Natural killer cell (primary cell): ENCODE data around the gene PHF21A. TPM values are rescaled to one million over a fixed set of nuclear protein-coding genes. Genes with fewer than 3 reads are reported as not detected.

Experiments used
- ATAC-seq, 3 donors: fragments of 150-1000 bp in 2 of 3; fragments of 200-7000 bp in 1 of 3; cut with Tn5 transposase; 1 replicate in 1 of 3; 2 replicates in 2 of 3; pipeline ENCODE4 v1.10.0; 2021; ENCODE audit warnings: mild to moderate bottlenecking in 2 of 3, moderate library complexity in 2 of 3
- DNase-seq, 2 donors: peaks; one replicate each; pipeline versions ENCODE4 v3.0.0 to v3.0.0-alpha.2; 2013 to 2021; ENCODE audit warnings: mixed read lengths in 1 of 2
- H3K27ac ChIP-seq: one replicate; pipeline ENCODE4 v1.5.1; 2013; ENCODE audit warnings: mild to moderate bottlenecking, low read length
- H3K27me3 ChIP-seq: one replicate; pipeline ENCODE4 v1.6.1; 2013; ENCODE audit warnings: low read length; ENCODE audit not compliant: control insufficient read depth, insufficient read depth
- H3K36me3 ChIP-seq: one replicate; pipeline ENCODE4 v1.6.1; 2013; ENCODE audit warnings: low read length; ENCODE audit not compliant: control insufficient read depth, insufficient read depth
- H3K4me1 ChIP-seq: one replicate; pipeline ENCODE4 v1.6.1; 2013; ENCODE audit warnings: low read length; ENCODE audit not compliant: control insufficient read depth, insufficient read depth
- H3K4me3 ChIP-seq: one replicate; pipeline ENCODE4 v1.5.1; 2013; ENCODE audit warnings: low read length
- H3K9me3 ChIP-seq: one replicate; pipeline ENCODE4 v1.6.1; 2013; ENCODE audit warnings: low read length; ENCODE audit not compliant: control insufficient read depth, insufficient read depth
- H3K27ac Mint-ChIP-seq, 2 donors: one replicate each; pipeline ENCODE4 v1.8.0; 2022; ENCODE audit warnings: mild to moderate bottlenecking in 2 of 2, mixed read lengths in 2 of 2, moderate library complexity in 1 of 2
- H3K27me3 Mint-ChIP-seq, 2 donors: one replicate each; pipeline ENCODE4 v1.8.0; 2022; ENCODE audit warnings: low read depth in 2 of 2, mixed read lengths in 2 of 2
- H3K36me3 Mint-ChIP-seq: one replicate; pipeline ENCODE4 v1.8.0; 2022; ENCODE audit warnings: mixed read lengths
- H3K4me1 Mint-ChIP-seq, 2 donors: one replicate each; pipeline ENCODE4 v1.8.0; 2022; ENCODE audit warnings: mixed read lengths in 2 of 2
- H3K4me3 Mint-ChIP-seq: one replicate; pipeline ENCODE4 v1.8.0; 2022; ENCODE audit warnings: mild to moderate bottlenecking, moderate library complexity, mixed read lengths
- H3K9me3 Mint-ChIP-seq, 2 donors: one replicate each; pipeline ENCODE4 v1.8.0; 2022; ENCODE audit warnings: mixed read lengths in 2 of 2
- CTCF ChIP-seq: fragments of 200-600 bp; IDR thresholded peaks from one replicate; pipeline ENCODE4 v1.8.0; 2022; ENCODE audit warnings: antibody characterized with exemption
- WGBS: methylation state at CpG from one replicate; pipeline ENCODE4 v1.1.7; 2013; ENCODE audit warnings: missing lambda C conversion rate; ENCODE audit not compliant: insufficient coverage; 5-methylcytosine and 5-hydroxymethylcytosine counted together
- intact Hi-C: fragments of 100-400 bp; cut with micrococcal nuclease; formaldehyde crosslinking; loops from one replicate; pipeline ENCODE4 v1.14.2; 2022
- total RNA-seq, 4 donors: library from RNA; stranded (reverse); fragments of 120-200 nt in 1 of 4; gene quantifications; one replicate each; pipeline versions ENCODE4 v1.2.3 to v1.2.4, GENCODE V29; 2013 to 2022

PHF21A gene
- total RNA-seq, 3 donors from 2014 or later (not counting 1 experiment from before 2014, with no cell fraction given) = 138 to 147 (median 139) TPM

GRCh38 chr11:46141597-46141996 is 20.3 kb upstream of the PHF21A start:
- Histone ChIP-seq H3K9me3 (no peaks in the 10 kb centered on the region), H3K4me1 (no peaks in the 10 kb centered on the region), H3K27me3 (no peaks in the 10 kb centered on the region), H3K4me3 (no peak overlapping the region), H3K36me3 (no peaks in the 10 kb centered on the region), H3K27ac (no peak overlapping the region)
- H3K27ac Mint-ChIP-seq = no peak overlapping the region
- H3K9me3 Mint-ChIP-seq = no peaks in the 10 kb centered on the region
- 74% methylated on average over 3 of the region's 3 CpGs for WGBS
- intact Hi-C loops = no loop called here
- TF ChIP-seq CTCF = no peak
- ATAC-seq (no peak), DNase-seq (no peak)
- no peaks in the 10 kb centered on the region for H3K36me3 Mint-ChIP-seq
- H3K27me3 Mint-ChIP-seq = peaks cover 12% of the 10 kb centered on the region in 2 donors
- H3K4me1 Mint-ChIP-seq = no peaks in the 10 kb centered on the region
- H3K4me3 Mint-ChIP-seq = no peak overlapping the region

GRCh38 chr11:46134540-46134939 is 13.3 kb upstream of the PHF21A start:
- no peaks in the 10 kb centered on the region for H3K36me3 Mint-ChIP-seq
- H3K9me3 ChIP-seq = no peaks in the 10 kb centered on the region
- no peaks in the 10 kb centered on the region for H3K4me1 ChIP-seq
- no peak for DNase-seq
- no peak for TF ChIP-seq CTCF
- H3K27ac ChIP-seq = no peak overlapping the region
- no peaks in the 10 kb centered on the region for H3K36me3 ChIP-seq
- H3K4me1 Mint-ChIP-seq = no peaks in the 10 kb centered on the region
- H3K4me3 Mint-ChIP-seq = no peak overlapping the region
- no peak for ATAC-seq
- intact Hi-C loops = no loop called here
- H3K27me3 Mint-ChIP-seq = peaks cover 2 to 9% of the 10 kb centered on the region in 2 donors
- H3K27ac Mint-ChIP-seq = no peak overlapping the region
- H3K27me3 ChIP-seq = no peaks in the 10 kb centered on the region
- H3K9me3 Mint-ChIP-seq = no peaks in the 10 kb centered on the region
- no peak overlapping the region for H3K4me3 ChIP-seq
- WGBS = 97% methylated on average over 3 of the region's 3 CpGs

GRCh38 chr11:46134061-46134460 is 12.8 kb upstream of the PHF21A start:
- intact Hi-C loops = no loop called here
- Histone ChIP-seq H3K36me3 (no peaks in the 10 kb centered on the region), H3K27ac (no peak overlapping the region), H3K27me3 (no peaks in the 10 kb centered on the region), H3K4me3 (no peak overlapping the region), H3K4me1 (no peaks in the 10 kb centered on the region), H3K9me3 (no peaks in the 10 kb centered on the region)
- ATAC-seq (no peak), DNase-seq (no peak)
- Mint-ChIP-seq H3K36me3 (no peaks in the 10 kb centered on the region), H3K27me3 (peaks cover under 1 to 9% of the 10 kb centered on the region in 2 donors), H3K4me3 (no peak overlapping the region), H3K9me3 (no peaks in the 10 kb centered on the region), H3K4me1 (no peaks in the 10 kb centered on the region), H3K27ac (no peak overlapping the region)
- 82% methylated on average over 4 of the region's 4 CpGs for WGBS
- no peak for TF ChIP-seq CTCF

GRCh38 chr11:46133119-46133518 is 11.9 kb upstream of the PHF21A start:
- Histone ChIP-seq H3K27me3 (no peaks in the 10 kb centered on the region), H3K36me3 (no peaks in the 10 kb centered on the region), H3K9me3 (no peaks in the 10 kb centered on the region), H3K4me1 (no peaks in the 10 kb centered on the region), H3K27ac (no peak overlapping the region), H3K4me3 (no peak overlapping the region)
- H3K27ac Mint-ChIP-seq = no peak overlapping the region
- no peak for DNase-seq
- TF ChIP-seq CTCF = no peak
- no peaks in the 10 kb centered on the region for H3K9me3 Mint-ChIP-seq
- ATAC-seq = no peak
- no peaks in the 10 kb centered on the region for H3K4me1 Mint-ChIP-seq
- 59% methylated on average over 2 of the region's 3 CpGs for WGBS
- peaks cover 0 to 4% of the 10 kb centered on the region in 2 donors for H3K27me3 Mint-ChIP-seq
- H3K36me3 Mint-ChIP-seq = no peaks in the 10 kb centered on the region
- intact Hi-C loops = no loop called here
- H3K4me3 Mint-ChIP-seq = no peak overlapping the region
